Measurements from ENCODE around the gene PRKCZ. TPM values are rescaled to one million over a fixed set of nuclear protein-coding genes. Genes with fewer than 3 reads are reported as not detected.

The PRKCZ gene
- total RNA-seq, 4 donors from 2014 or later: 0.29 to 8.8 (median 3.9) TPM

DNA sequence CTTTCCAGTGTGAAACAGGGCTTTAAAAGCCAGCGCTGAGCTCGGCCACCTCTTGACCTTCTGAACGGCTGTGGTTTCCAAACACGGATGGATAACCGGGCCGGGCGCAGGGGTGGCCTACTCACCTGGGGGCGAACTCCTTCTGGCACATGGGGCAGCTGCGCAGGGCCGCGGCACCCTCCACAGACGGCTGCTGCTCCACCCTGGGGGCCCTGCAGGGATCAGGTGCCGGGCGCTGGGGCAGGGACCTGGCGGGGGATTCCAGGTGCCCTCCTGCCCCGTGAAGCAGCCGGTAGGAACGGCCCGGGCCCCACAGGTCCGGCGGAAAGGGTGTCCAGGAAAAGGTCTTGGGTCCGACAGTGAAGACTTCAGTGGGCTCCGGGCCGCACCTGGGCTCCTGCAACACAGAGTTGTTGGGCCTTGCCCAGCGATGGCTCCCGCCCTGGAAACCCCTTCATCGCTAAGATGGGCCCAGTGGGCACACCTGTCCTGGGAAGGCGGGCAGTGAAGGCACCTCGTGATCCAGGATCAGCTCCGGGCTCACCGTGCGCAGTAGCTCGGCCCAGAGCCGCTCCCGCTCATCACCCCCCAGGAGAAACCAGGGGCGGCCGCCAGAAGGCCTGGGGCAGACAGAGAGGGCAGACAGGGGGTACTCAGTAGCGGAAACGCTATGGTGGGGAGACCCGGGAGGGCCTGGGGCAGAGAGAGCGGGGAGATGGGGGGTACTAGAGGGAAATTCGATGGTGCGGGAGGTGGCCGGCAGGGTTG, 143.5 kb downstream of the PRKCZ start:
- peak overlapping the region; percentile 67 to 69 for H3K4me3 ChIP-seq
- H3K27me3 ChIP-seq: no peaks in the 10 kb centered on the region
- peak overlapping the region; percentile 94 to 96 for H3K27ac ChIP-seq
- TF ChIP-seq POLR2A (IDR thresholded peaks at IDR 0.05): no peak
- TF ChIP-seq, protein P1, sequence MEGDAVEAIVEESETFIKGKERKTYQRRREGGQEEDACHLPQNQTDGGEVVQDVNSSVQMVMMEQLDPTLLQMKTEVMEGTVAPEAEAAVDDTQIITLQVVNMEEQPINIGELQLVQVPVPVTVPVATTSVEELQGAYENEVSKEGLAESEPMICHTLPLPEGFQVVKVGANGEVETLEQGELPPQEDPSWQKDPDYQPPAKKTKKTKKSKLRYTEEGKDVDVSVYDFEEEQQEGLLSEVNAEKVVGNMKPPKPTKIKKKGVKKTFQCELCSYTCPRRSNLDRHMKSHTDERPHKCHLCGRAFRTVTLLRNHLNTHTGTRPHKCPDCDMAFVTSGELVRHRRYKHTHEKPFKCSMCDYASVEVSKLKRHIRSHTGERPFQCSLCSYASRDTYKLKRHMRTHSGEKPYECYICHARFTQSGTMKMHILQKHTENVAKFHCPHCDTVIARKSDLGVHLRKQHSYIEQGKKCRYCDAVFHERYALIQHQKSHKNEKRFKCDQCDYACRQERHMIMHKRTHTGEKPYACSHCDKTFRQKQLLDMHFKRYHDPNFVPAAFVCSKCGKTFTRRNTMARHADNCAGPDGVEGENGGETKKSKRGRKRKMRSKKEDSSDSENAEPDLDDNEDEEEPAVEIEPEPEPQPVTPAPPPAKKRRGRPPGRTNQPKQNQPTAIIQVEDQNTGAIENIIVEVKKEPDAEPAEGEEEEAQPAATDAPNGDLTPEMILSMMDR (IDR thresholded peaks at IDR 0.05): no peak
- no peaks in the 10 kb centered on the region for H3K36me3 ChIP-seq
- H3K4me1 ChIP-seq: peaks cover 0 to 26% of the 10 kb centered on the region in 2 donors
- DNase-seq: no peak
- intact Hi-C loops (cut with DNase I; ENCODE audit: low total_unique reads): loop anchor here (2.0 kb wide), 1 partner anchor 187 kb away; no protein-coding TSS in a partner anchor
- H3K9me3 ChIP-seq: no peaks in the 10 kb centered on the region

DNA sequence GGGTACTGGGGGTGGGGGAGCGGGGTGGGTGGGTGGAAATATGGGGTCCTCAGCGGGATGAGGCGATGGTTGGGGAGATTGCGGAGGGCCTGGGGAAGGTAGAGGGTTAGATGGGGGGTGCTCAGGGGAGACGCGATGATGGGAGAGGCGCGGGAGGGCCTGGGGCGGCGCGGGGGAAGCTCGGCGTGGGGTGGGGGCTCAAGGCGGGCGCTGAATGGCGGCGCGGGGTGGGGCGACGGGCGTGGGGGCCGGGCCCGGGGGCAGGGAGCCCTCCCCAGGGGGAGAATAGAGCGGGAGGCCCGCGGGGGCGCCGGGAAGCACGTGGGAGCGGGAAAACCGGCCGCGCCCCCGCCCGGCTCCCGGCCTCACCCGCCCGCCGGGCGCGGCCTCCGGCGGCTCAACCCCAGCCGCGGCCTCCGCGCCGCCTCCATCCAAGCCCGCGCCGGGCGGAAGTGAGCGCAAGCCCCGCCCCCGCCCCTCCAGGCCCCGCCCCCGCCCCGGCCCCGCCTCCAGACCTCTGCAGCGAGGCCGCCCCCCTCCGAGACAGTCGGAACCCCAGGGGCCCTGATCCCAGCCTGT, 144.2 kb downstream of the PRKCZ start, which contains the start of gene FAAP20:
TSS of gene FAAP20 (minus strand) at position 454 of the 579 bp plus-strand sequence. CDS start at position 431, 23 bp downstream.
- intact Hi-C loops (cut with DNase I; ENCODE audit: low total_unique reads): loop anchor here (2.0 kb wide), 1 partner anchor 186 kb away; no protein-coding TSS in a partner anchor
- peak in 1 of 2 donors; percentile 65 for TF ChIP-seq POLR2A (IDR thresholded peaks at IDR 0.05)
- TF ChIP-seq, protein P1 (IDR thresholded peaks at IDR 0.05): no peak
- Histone ChIP-seq H3K4me3 (peak within 1 kb of the TSS; percentile 67 to 69), H3K27me3 (no peaks in the 10 kb centered on the region), H3K9me3 (no peaks in the 10 kb centered on the region), H3K27ac (peak within 1 kb of the TSS; percentile 94 to 96), H3K36me3 (no peaks in the 10 kb centered on the region), H3K4me1 (peaks cover 0 to 26% of the 10 kb centered on the region in 2 donors)
- no peak for DNase-seq

DNA sequence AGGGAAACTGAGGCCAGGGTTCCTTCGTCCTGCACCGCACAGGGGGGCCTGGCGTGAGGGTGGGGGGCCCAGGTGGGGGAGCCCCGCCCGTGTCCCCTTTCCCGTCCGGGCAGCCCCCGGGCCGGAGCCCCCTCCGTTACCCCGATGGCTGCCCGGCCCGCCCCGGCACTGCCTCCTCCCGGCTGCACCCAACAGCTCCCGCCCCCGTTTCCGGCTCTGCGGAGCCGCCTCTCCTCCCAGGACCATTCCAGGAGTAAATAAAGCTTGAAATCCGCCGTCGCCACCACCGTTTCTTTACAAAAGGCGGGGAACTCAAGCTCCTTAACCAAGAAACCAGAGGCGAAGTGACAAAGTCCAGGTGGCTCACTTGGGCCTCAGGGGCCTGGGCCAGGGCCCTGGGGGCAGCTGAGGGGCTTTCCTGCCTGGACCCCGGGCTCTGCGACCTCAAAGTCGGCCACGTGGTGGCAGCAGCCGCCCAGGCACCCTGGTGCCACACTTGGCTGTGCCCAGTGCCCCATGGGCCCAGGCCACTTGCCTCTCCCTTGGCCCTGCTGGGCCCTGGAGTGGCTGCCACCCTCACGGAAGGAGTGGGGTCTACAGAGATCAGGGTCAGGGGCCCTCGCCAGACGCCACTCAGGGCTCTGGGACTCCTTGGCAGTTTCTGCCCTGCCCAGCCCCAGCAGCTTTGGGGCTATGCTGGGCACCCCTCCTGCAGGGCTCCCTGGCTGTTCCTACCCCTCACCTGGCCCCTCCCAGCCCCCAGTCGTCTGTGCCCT, 144.9 kb downstream of the PRKCZ start:
- Histone ChIP-seq H3K4me3 (peak overlapping the region; percentile 67 to 69), H3K36me3 (no peaks in the 10 kb centered on the region), H3K27me3 (no peaks in the 10 kb centered on the region), H3K9me3 (no peaks in the 10 kb centered on the region), H3K27ac (peak overlapping the region; percentile 94 to 96), H3K4me1 (peaks cover 0 to 29% of the 10 kb centered on the region in 2 donors)
- TF ChIP-seq, protein P1 (IDR thresholded peaks at IDR 0.05): peak; percentile 97 to 99 (median 99)
- TF ChIP-seq POLR2A (IDR thresholded peaks at IDR 0.05): peak; percentile 26 to 28
- intact Hi-C loops (cut with DNase I; ENCODE audit: low total_unique reads): loop anchor here (2.0 kb wide), 1 partner anchor 186 kb away; no protein-coding TSS in a partner anchor
- peak; percentile 90 to 91 for DNase-seq

DNA sequence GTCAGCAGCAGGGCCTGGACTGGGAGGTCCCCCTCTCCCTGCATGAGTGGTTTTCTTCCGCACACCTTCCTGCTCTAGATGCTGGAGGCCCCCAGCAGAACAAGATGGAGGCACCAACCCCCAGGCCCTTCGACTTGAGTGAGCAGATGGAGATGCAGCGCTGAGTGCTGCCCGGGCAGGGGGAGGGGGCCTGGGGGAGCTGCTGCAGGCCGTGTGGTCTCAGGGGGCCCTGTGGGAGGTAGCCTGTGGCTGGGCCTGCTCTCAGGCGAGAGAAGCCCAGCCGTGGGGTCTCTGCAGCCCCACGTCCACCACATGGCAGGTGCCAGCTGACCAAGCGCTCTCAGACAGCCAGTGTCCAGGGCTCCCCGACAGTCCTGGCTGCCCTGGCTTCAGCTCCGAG, 145.6 kb downstream of the PRKCZ start:
- H3K36me3 ChIP-seq: no peaks in the 10 kb centered on the region
- H3K27me3 ChIP-seq: no peaks in the 10 kb centered on the region
- H3K4me1 ChIP-seq: peaks cover 0 to 24% of the 10 kb centered on the region in 2 donors
- H3K27ac ChIP-seq: peak overlapping the region; percentile 94 to 96
- no peak for TF ChIP-seq POLR2A (IDR thresholded peaks at IDR 0.05)
- TF ChIP-seq, protein P1 (IDR thresholded peaks at IDR 0.05): no peak
- H3K9me3 ChIP-seq: no peaks in the 10 kb centered on the region
- intact Hi-C loops (cut with DNase I; ENCODE audit: low total_unique reads): loop anchor here (2.0 kb wide), 1 partner anchor 185 kb away; no protein-coding TSS in a partner anchor
- no peak overlapping the region for H3K4me3 ChIP-seq
- no peak for DNase-seq

Data from uterus (tissue), 4 donors.